ENCODE measurements around the gene CYFIP2. TPM values are rescaled to one million over a fixed set of nuclear protein-coding genes. Genes with fewer than 3 reads are reported as not detected.

The CYFIP2 gene
- total RNA-seq, 2 experiments from 2014 or later, result 271 to 287 TPM

GRCh38 chr5:157311595-157311994 lies 45.7 kb downstream of the CYFIP2 start:
- CTCF ChIA-PET, result no interaction called here

GRCh38 chr5:157312492-157312891 lies 46.6 kb downstream of the CYFIP2 start:
- peaks cover 48% of the 10 kb centered on the region for H3K4me1 Mint-ChIP-seq (ENCODE audit: low read depth)
- H3K9me3 ChIP-seq (ENCODE audit: control insufficient read depth in 1 of 2, insufficient read depth in 1 of 2, low read length in 2 of 2), result no peaks in the 10 kb centered on the region
- no peaks in the 10 kb centered on the region for H3K9me3 Mint-ChIP-seq
- peaks cover 46% of the 10 kb centered on the region for H3K4me1 ChIP-seq (ENCODE audit: insufficient read depth, low read length)
- H3K27me3 Mint-ChIP-seq, result no peaks in the 10 kb centered on the region
- peaks cover 86% of the 10 kb centered on the region for H3K36me3 Mint-ChIP-seq (ENCODE audit: low read depth)
- H3K36me3 ChIP-seq (ENCODE audit: insufficient read depth, low read length), result peaks cover 89% of the 10 kb centered on the region
- DNase-seq, result peak; percentile 41 to 88 (median 56)
- peak overlapping the region; percentile 40 for H3K4me3 Mint-ChIP-seq
- no peak overlapping the region for H3K27ac ChIP-seq (ENCODE audit: low read depth in 1 of 2, low read length in 2 of 2)
- ATAC-seq (ENCODE audit: poor library complexity), result peak; percentile 92
- peak; percentile 76 for TF ChIP-seq CTCF (IDR thresholded peaks at IDR 0.05)
- ChIA-PET CTCF (interaction anchor here (0.7 to 1.6 kb wide), 11 partner anchors 9 to 167 kb away, joined by 3 to 8 read pairs (median 4); no protein-coding TSS in a partner anchor), POLR2A (interaction anchor here (0.6 to 1.5 kb wide), 5 partner anchors 15 to 219 kb away, joined by 3 to 4 read pairs (median 3); partner anchors contain the start of gene CYFIP2)
- no peak overlapping the region for H3K4me3 ChIP-seq (ENCODE audit: low read length)
- H3K27me3 ChIP-seq (ENCODE audit: control insufficient read depth in 1 of 2, insufficient read depth in 2 of 2, low read length in 2 of 2), result no peaks in the 10 kb centered on the region
- intact Hi-C loops (cut with DNase I, micrococcal nuclease), result loop anchor here (1.0 to 2.0 kb wide), 4 partner anchors 46 to 164 kb away; partner anchors contain the start of gene CYFIP2 (in 1 of the 2)
- H3K27ac Mint-ChIP-seq, result peak overlapping the region; percentile 73

More at GRCh38 chr5:157311595-157311994, 45.7 kb downstream of the CYFIP2 start:
- Histone ChIP-seq H3K27ac (ENCODE audit: low read depth in 1 of 2, low read length in 2 of 2) (no peak overlapping the region), H3K27me3 (ENCODE audit: control insufficient read depth in 1 of 2, insufficient read depth in 2 of 2, low read length in 2 of 2) (no peaks in the 10 kb centered on the region), H3K4me1 (ENCODE audit: insufficient read depth, low read length) (peaks cover 55% of the 10 kb centered on the region), H3K9me3 (ENCODE audit: control insufficient read depth in 1 of 2, insufficient read depth in 1 of 2, low read length in 2 of 2) (no peaks in the 10 kb centered on the region), H3K36me3 (ENCODE audit: insufficient read depth, low read length) (peaks cover 80% of the 10 kb centered on the region), H3K4me3 (ENCODE audit: low read length) (no peak overlapping the region)
- Mint-ChIP-seq H3K4me3 (no peak overlapping the region), H3K27ac (peak overlapping the region; percentile 73), H3K27me3 (no peaks in the 10 kb centered on the region), H3K4me1 (ENCODE audit: low read depth) (peaks cover 57% of the 10 kb centered on the region), H3K36me3 (ENCODE audit: low read depth) (peaks cover 86% of the 10 kb centered on the region), H3K9me3 (no peaks in the 10 kb centered on the region)
- no peak for TF ChIP-seq CTCF (IDR thresholded peaks at IDR 0.05)
- POLR2A ChIA-PET, result no interaction called here
- intact Hi-C loops (cut with DNase I, micrococcal nuclease), result no loop called here
- DNase-seq (no peak), ATAC-seq (ENCODE audit: poor library complexity) (no peak)

- H3K27ac Mint-ChIP-seq, result peak overlapping the region; percentile 47
- TF ChIP-seq CTCF (IDR thresholded peaks at IDR 0.05), result no peak
- no peaks in the 10 kb centered on the region for H3K9me3 ChIP-seq (ENCODE audit: control insufficient read depth in 1 of 2, insufficient read depth in 1 of 2, low read length in 2 of 2)
- ChIA-PET POLR2A (no interaction called here), CTCF (interaction anchor here (2.6 kb wide), 1 partner anchor 421 kb away, joined by 8 read pairs; the partner anchor contains the start of gene LSM11)
- H3K36me3 ChIP-seq (ENCODE audit: insufficient read depth, low read length), result peaks cover 97% of the 10 kb centered on the region
- no peak for ATAC-seq (ENCODE audit: poor library complexity)
- H3K9me3 Mint-ChIP-seq, result no peaks in the 10 kb centered on the region
- no peak overlapping the region for H3K4me3 Mint-ChIP-seq
- intact Hi-C loops (cut with DNase I, micrococcal nuclease), result no loop called here
- peaks cover 11% of the 10 kb centered on the region for H3K4me1 Mint-ChIP-seq (ENCODE audit: low read depth)
- peaks cover 96% of the 10 kb centered on the region for H3K36me3 Mint-ChIP-seq (ENCODE audit: low read depth)
- DNase-seq, result no peak
- no peaks in the 10 kb centered on the region for H3K27me3 ChIP-seq (ENCODE audit: control insufficient read depth in 1 of 2, insufficient read depth in 2 of 2, low read length in 2 of 2)
- no peak overlapping the region for H3K27ac ChIP-seq (ENCODE audit: low read depth in 1 of 2, low read length in 2 of 2)
- H3K27me3 Mint-ChIP-seq, result no peaks in the 10 kb centered on the region
- H3K4me3 ChIP-seq (ENCODE audit: low read length), result no peak overlapping the region
- peaks cover 2% of the 10 kb centered on the region for H3K4me1 ChIP-seq (ENCODE audit: insufficient read depth, low read length)
Observed at GRCh38 chr5:157322581-157322980, 56.7 kb downstream of the CYFIP2 start.

Data from CD4-positive, alpha-beta T cell (primary cell).